GM21423 (cell line): ENCODE data around the gene CCDC57.
A peak's percentile ranks its signal among the peaks of the same experiment; 100 is the strongest.

Source experiments
- ATAC-seq: cut with Tn5 transposase; IDR thresholded peaks from one replicate; pipeline ENCODE4 v1.9.1; 2021; ENCODE audit warnings: mild to moderate bottlenecking, moderate library complexity; ENCODE audit not compliant: unreplicated experiment

The CCDC57 gene

DNA sequence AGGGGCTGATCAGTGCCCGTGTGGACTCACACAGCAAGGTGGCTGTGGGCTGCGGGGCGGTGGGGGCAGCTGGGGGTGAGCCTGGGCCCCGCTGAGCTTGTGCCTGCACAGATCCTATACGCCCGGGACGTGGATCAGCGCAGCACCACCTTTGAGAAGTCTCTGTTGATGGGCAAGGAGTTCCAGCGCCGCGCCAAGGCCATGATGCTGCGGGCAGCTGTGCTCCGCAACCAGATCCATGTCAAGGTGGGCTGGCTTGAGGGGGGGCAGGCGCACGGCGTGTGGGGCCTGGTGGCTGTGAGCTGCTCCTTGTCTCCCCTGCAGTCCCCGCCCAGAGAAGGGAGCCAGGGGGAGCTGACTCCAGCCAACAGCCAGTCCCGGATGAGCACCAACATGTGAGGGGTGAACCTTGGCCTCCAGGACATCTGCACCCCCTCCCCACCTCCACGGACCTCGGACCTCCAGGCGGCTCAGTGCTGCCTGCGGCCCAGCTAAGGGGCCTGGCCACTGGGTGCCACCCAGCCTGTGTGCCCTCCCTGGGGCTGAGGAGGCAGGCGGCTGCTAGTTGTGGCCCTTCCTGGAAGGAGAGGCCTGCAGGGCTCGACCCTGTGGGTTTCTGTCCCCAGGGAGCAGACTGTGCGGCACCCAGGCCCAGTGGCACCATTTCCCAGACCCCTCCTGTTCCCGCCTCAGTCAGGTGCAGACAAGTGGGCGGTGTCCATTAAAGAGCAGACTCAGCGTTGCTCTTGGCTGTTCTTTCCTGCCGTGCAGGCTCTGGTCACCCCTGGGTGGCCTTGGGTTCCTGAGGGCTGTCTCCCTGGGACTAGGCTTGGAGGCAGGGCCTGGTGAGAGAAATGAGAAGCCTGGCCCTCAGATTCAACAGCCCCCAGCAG is 155.7 kb downstream of the CCDC57 start:
- no peak for ATAC-seq

DNA sequence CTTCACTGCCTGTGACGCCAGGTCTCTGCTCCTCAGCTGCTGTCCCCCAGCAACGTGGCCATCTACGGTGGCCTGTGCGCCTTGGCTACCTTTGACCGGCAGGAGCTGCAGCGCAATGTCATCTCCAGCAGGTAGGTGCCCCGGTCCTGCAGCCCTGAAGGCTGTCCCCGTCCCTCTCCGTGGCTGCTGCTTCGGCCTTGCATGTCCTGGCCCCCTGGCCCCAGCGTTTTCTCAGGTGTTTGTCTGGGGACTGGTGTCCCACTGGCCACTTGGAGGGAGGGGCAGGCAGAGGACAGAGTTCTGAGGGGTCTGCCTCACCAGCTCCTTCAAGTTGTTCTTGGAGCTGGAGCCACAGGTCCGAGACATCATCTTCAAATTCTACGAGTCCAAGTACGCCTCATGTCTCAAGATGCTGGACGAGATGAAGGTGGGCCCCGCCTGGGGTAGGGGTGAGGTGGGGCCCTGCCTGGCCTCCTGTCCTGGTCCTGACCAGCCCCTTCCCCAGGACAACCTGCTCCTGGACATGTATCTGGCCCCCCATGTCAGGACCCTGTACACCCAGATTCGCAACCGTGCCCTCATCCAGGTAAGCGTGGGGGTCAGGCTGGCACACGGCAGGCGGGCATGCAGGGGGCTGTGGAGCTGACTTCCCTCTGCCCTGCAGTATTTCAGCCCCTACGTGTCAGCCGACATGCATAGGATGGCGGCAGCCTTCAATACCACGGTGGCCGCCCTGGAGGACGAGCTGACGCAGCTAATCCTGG is 156.5 kb downstream of the CCDC57 start:
- no peak for ATAC-seq

DNA sequence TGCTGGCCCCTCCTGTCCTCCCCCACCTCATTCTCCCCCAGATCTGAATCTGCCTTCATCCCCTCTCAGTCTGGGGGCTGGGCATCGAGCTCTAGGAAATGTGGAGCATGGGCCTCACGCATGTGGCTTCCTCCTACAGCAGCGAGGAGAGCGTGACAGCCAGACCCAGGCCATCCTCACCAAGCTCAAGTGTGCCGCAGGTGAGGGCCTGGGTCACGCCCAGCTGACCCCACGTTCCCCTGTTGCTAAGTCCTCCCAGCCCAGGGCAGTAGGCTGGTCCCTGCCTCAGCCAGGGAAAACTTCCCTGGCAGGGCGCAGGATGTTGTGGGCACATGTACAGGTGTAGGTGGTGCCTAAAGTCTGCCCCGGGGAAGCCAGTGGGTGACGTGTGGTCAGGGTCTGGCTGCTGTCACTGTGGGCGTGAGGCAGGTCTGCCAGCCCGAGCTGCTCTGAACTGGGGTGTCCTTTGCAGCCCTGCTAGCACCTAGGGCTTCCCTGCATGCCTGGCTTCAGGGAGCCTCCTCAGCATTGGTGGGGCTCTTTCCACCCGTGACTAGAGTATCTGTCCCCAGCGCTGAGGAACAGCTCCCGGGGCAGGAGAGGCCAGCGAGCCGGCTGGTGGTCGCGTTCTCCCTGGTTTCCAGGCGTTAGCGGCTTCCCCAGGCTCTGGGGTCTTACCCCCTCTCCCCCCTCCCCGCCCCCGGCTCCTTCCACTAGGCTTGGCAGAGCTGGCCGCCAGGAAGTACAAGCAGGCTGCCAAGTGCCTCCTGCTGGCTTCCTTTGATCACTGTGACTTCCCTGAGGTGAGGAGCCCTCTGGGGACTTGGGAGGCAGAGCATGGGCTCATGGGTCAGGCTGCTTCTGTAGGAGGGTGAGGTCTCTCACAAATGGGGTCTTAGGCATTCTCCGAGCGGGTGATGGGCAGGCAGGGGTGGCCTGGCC is 157.3 kb downstream of the CCDC57 start:
- ATAC-seq, result no peak

DNA sequence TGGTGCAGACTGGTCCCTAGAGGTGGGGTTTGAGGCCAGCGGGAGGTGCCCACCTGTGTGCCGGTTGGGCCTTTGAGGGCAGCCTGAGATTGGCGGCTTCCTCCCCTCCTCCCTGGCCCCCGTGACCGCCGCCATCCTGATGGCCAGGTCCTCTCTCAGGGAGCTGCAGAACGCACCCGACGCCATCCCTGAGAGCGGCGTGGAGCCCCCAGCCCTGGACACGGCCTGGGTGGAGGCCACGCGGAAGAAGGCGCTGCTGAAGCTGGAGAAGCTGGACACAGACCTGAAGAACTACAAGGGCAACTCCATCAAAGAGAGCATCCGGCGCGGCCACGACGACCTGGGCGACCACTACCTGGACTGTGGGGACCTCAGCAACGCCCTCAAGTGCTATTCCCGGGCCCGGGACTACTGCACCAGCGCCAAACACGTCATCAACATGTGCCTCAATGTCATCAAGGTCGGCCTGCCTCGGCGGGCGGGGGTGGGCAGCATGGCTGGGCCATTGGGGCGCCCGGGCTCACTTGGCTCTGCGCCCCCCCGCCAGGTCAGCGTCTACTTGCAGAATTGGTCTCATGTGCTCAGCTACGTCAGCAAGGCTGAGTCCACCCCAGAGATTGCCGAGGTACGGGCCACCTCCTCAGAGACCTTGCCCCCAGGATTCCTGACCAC is 158.2 kb downstream of the CCDC57 start:
- no peak for ATAC-seq

DNA sequence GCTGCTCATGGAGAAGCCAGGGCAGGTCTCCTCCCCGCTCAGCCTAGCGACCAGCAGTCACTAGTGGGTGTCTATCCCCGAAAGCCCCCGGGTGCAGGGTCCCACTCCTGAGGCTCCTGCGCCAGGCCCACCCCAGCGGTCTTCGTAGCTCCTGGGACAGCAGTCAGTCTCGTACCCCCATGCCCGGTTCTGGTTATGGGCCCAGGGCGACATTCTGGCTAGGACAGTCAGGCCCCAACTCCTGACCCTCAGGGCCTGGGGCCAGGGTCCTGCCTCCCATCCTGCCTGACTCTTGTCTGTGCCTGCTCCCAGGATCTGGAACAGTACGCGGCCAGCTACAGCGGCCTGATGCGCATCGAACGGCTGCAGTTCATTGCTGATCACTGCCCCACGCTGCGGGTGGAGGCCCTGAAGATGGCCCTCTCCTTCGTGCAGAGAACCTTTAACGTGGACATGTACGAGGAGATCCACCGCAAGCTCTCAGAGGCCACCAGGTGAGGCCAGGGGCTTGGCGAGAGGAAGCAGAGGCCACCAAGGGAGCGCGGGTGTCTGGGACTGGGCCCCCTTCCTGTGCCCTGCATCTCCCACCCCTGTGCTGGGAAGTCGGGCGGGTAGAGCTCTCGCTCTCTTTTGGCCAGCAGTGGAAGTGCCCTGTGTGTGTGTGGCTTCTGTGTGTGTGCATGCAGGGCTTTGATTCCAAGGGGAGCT is 158.9 kb downstream of the CCDC57 start:
- no peak for ATAC-seq

DNA sequence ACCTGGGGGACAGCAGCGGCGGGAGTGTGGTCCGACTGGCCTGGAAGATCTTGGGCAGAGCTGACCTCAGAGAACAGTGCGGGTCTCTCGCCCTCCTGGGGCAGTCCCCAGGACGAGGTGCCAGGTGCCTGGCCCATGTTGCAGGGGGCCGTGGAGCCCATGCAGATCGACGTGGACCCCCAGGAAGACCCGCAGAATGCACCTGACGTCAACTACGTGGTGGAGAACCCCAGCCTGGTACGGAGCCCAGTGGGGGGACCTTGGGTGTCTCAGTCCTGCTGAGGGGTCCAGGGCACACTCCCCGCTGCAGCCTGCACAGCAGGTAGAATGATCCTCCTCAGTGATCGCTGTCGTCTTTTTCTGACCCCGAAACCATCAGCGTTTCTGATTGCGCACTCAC is 159.5 kb downstream of the CCDC57 start:
- no peak for ATAC-seq

DNA sequence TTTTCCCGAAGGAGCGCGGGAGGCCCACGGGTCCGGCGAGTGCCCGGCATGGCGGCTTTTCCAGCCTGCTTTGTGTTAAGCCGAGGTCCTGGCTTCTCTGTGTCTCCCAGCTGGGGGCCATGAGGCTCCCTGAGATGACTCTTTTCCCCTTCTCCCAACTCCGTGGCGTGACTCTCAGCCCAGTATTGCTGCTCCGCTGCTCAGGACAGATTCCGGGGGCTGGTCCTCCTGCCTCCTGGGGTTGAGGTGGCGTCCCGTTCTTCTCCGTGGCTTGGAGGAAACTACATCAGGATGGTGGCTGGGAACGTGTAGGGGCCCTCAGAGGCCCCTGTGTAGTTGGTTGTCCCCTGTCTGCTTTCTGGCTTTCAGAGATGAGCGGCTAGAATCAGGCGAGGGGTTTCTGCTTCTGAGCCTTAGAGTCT is 160.0 kb downstream of the CCDC57 start:
- ATAC-seq, result no peak

DNA sequence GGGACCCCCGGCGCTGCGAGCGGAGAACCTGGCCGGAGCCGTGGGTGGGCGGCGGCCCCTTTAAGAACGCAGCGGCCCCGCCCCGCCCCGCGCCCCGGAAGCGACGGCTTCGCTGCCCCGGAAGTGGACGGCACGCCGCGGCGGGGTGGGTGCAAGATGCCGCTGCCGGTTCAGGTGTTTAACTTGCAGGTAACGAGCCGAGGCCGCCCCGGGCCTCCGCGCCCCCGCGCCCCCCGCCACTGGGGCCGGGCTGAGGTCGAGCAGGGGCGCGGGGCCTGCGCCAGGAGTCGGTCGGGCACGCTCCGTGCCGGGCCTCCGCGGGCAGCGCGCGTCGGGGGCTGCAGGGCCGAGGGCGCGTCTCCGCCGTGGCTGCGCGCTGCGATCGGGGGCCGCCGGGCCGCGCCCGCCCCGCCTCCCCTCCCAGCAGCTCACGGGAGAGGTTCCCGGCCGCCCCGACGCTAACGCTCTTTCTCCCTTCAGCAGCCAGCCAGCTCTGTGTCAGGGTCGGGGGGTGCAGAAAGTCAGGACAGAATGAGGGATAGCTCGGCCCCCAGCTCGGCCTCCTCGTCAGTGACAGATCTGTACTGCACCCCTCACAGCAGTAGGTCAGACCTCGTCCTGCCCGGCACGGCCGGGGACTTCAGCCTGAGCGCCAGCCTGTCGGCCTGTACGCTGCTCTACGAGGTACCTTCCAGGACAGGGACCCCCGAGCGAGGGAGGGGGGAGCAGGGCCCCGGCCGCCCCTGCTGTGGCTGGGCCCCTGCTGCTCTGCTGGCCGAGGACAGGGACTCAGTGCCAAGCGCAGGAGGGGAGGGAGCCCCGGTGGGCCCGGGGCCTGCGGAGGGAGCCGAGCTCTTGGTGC is 160.6 kb downstream of the CCDC57 start, which contains the start of the genes GPS1 and RFNG:
TSS of gene GPS1 (plus strand) at position 123 of the 862 bp plus-strand sequence. CDS start at position 157, 34 bp downstream.
TSS of gene RFNG (minus strand) at position 36 of the 862 bp plus-strand sequence. CDS start 45 bp downstream, outside the sequence.
- ATAC-seq, result peak; percentile 52
